ENCODE measurements around the gene ZNF106.

Gene ZNF106

GRCh38 chr15:42364529-42364928 lies 126.4 kb downstream of the ZNF106 start:
- DNase-seq, result no peak

- no peak for DNase-seq
Observed at GRCh38 chr15:42363942-42364341, 127.0 kb downstream of the ZNF106 start.

DNA sequence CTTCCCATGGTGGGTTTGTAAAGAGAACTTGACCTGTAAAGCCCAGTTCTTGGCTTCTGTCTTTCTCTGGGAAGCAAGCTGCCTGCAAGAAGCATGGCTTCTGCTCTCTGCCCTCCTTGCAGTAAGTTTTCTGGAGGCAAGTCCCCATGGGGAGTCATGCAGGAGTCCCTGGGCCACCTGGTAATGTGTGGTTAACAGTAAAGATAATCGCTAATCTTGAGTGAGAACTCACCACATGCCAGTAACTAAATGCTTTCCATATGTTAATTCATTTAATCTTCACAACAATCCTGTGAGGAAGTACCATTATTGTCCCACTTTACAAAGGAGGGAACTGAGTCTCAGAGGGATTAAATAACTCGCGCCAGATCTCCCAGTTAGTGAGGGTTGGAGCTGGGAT lies 127.5 kb downstream of the ZNF106 start:
- no peak for DNase-seq
